Keratinocyte (primary cell): ENCODE measurements around the gene TTL.

Source experiments
- CTCF ChIP-seq, 3 experiments: IDR thresholded peaks in 1 of 3; conservative IDR thresholded peaks in 1 of 3; optimal IDR thresholded peaks in 1 of 3; 2 replicates in 2 of 3; 3 replicates in 1 of 3; pipeline versions ENCODE3 to v1.5.1; 2011; ENCODE audit warnings: low read length in 3 of 3, mild to moderate bottlenecking in 3 of 3, moderate library complexity in 2 of 3, control low read depth in 1 of 3, inconsistent platforms in 1 of 3; ENCODE audit not compliant: insufficient read depth in 2 of 3; ENCODE audit errors: extremely low read depth in 1 of 3
- EZH2 ChIP-seq: IDR thresholded peaks from one replicate; pipeline ENCODE4 v1.6.1; 2012; ENCODE audit warnings: inconsistent platforms, mild to moderate bottlenecking, low read length, moderate library complexity

- TF ChIP-seq CTCF (optimal IDR thresholded peaks at IDR 0.05 in 1 of 3, IDR thresholded peaks at IDR 0.05 in 1 of 3, conservative IDR thresholded peaks at IDR 0.05 in 1 of 3; ENCODE audit: extremely low read depth in 1 of 3, insufficient read depth in 2 of 3, low read length in 3 of 3) (no peak), EZH2 (no peak)
Observed at GRCh38 chr2:112493858-112494648, 12.1 kb downstream of the TTL start.
